ENCODE results near the gene SEMA4F.

SEMA4F gene

GRCh38 chr2:74708296-74708695 is 54.2 kb downstream of the SEMA4F start:
- no peak for DNase-seq

- peak; percentile 52 for DNase-seq
Measured at GRCh38 chr2:74708883-74709282, 54.8 kb downstream of the SEMA4F start.

- no peak for DNase-seq
Measured at GRCh38 chr2:74712223-74713053, 58.4 kb downstream of the SEMA4F start.

GRCh38 chr2:74714691-74715080 is 60.6 kb downstream of the SEMA4F start:
- peak; percentile 4 for DNase-seq

- DNase-seq = peak; percentile 73
Measured at GRCh38 chr2:74715081-74715791, 61.2 kb downstream of the SEMA4F start.

- DNase-seq = no peak
Measured at GRCh38 chr2:74715880-74716279, 61.8 kb downstream of the SEMA4F start.

GRCh38 chr2:74719066-74719465 is 65.0 kb downstream of the SEMA4F start:
- no peak for DNase-seq

GRCh38 chr2:74721316-74721715 is 67.3 kb downstream of the SEMA4F start:
- DNase-seq = no peak

- DNase-seq = no peak
Measured at GRCh38 chr2:74724496-74724895, 70.4 kb downstream of the SEMA4F start.

GRCh38 chr2:74725287-74725686 is 71.2 kb downstream of the SEMA4F start:
- DNase-seq = no peak

- no peak for DNase-seq
Measured at GRCh38 chr2:74728842-74729241, 74.8 kb downstream of the SEMA4F start.

GRCh38 chr2:74730530-74730929 is 76.5 kb downstream of the SEMA4F start:
- no peak for DNase-seq

Measured in fibroblast of skin of right biceps (primary cell).